HL-60 (cell line): ENCODE results near the gene NANP.

Experiments used
- CTCF ChIP-seq: IDR thresholded peaks from one replicate; pipeline ENCODE4 v1.5.1; 2011; ENCODE audit warnings: low read length, control low read depth, inconsistent platforms; ENCODE audit not compliant: insufficient read depth
- POLR2AphosphoS5 ChIP-seq: IDR thresholded peaks from 2 replicates; pipeline ENCODE4 v1.6.1; 2012; ENCODE audit warnings: low read depth
- REST ChIP-seq: IDR thresholded peaks from 2 replicates; pipeline ENCODE4 v1.6.1; 2012; ENCODE audit warnings: low read depth; ENCODE audit not compliant: insufficient replicate concordance

- no peak for TF ChIP-seq CTCF
- TF ChIP-seq POLR2AphosphoS5 = no peak
- TF ChIP-seq REST = no peak
Measured at GRCh38 chr20:25600632-25601031, 23.2 kb downstream of the NANP start.
